Measurements from ENCODE around the gene ENO3. TPM values are rescaled to one million over a fixed set of nuclear protein-coding genes. Genes with fewer than 3 reads are reported as not detected.

ENO3 gene
- total and polyA plus RNA-seq, 10 of the 15 experiments (the other 5 are each of a cell fraction or from before 2014, with no cell fraction given), result 6.8 to 28.4 (median 17.0) TPM

DNA sequence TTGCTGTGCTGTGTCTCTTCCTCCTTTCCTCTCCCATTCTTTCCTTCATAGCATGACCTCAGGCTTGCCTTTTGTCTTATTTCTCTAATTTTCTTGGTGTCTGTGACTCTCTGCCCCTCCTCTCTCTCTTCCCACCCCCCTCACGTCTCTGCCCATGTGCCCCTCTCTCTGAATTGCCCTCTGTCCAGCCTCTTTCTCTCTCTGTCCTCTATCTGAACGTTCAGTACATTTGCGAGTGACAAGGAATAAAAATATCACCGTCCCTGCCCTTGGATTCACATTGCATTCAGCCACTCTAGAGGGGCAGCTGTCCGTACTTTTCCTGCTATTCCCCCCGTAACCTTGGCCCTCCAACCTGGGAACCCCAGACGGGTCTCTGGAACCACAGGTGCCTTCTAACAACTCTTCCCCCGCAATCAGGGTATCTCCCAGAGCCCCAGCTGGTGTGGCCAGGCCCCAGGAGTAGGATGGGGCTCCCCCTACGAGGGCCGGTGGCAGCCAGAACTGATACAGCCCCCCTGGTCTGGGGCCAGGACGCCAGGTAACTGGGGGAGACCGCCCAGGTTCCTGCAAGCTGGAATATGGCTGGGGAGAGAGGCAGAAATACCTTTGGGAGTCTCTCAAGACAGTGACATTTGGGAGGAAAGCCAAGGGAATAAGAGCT is 48.6 kb downstream of the ENO3 start:
- H3K4me3 ChIP-seq, result peak overlapping the region; percentile 99
- H3K4me2 ChIP-seq (ENCODE audit: control insufficient read depth, insufficient read depth), result peak overlapping the region; percentile 99
- DNase-seq (ENCODE audit: low read depth, low spot score), result no peak
- no peaks in the 10 kb centered on the region for H3K9me3 ChIP-seq (replicated peaks; ENCODE audit: control insufficient read depth, insufficient read depth, low read length)
- intact Hi-C loops (cut with micrococcal nuclease; ENCODE audit: unreplicated experiment) (loop anchor here (5.0 kb wide), 1 partner anchor 33 kb away; no protein-coding TSS in a partner anchor), in situ Hi-C loops (cut with MboI) (no loop called here)
- peak overlapping the region; percentile 87 for H3K9ac ChIP-seq (ENCODE audit: control insufficient read depth, insufficient read depth, low read length)
- peaks cover 11% of the 10 kb centered on the region for H3K4me1 ChIP-seq (ENCODE audit: control insufficient read depth, insufficient read depth, low read length)
- H3K27me3 ChIP-seq (replicated peaks in 1 of 2; ENCODE audit: control insufficient read depth in 2 of 2, insufficient read depth in 2 of 2, low read length in 1 of 2), result no peaks in the 10 kb centered on the region
- TF ChIP-seq EZH2 (IDR thresholded peaks at IDR 0.05; ENCODE audit: borderline replicate concordance, control insufficient read depth, low read depth, low read length) (no peak), RB1 (IDR thresholded peaks at IDR 0.05; ENCODE audit: borderline replicate concordance) (no peak), MTA2 (IDR thresholded peaks at IDR 0.05; ENCODE audit: low read depth) (peak; percentile 25; the same call in 1 of the 2 replicates), HDGF (IDR thresholded peaks at IDR 0.05) (peak; percentile 73; the same call in 1 of the 2 replicates), YBX1 (IDR thresholded peaks at IDR 0.05) (0 out of 2 replicates have a peak, but pooled peaks have one; percentile 47), EGR1 (IDR thresholded peaks at IDR 0.05; ENCODE audit: borderline replicate concordance in 1 of 2, low read depth in 2 of 2, low read length in 2 of 2) (peak in 1 of 2 experiments; percentile 44; a peak in 1 of 3 replicates), TCF12 (IDR thresholded peaks at IDR 0.05; ENCODE audit: low read depth, low read length) (peak; percentile 64; the same call in 1 of the 2 replicates), BHLHE40 (IDR thresholded peaks at IDR 0.05; ENCODE audit: borderline replicate concordance in 1 of 2, low read depth in 2 of 2, low read length in 1 of 2) (no peak), ATF7 (IDR thresholded peaks at IDR 0.05; ENCODE audit: low read depth) (0 out of 2 replicates have a peak, but pooled peaks have one; percentile 10), PAX8 (IDR thresholded peaks at IDR 0.05) (no peak), CREM (IDR thresholded peaks at IDR 0.05; ENCODE audit: low read depth) (no peak), NBN (IDR thresholded peaks at IDR 0.05) (peak; percentile 81; the same call in 1 of the 2 replicates), E4F1 (IDR thresholded peaks at IDR 0.05; ENCODE audit: borderline replicate concordance, partially characterized antibody) (no peak)
- TF ChIP-seq, protein P1, sequence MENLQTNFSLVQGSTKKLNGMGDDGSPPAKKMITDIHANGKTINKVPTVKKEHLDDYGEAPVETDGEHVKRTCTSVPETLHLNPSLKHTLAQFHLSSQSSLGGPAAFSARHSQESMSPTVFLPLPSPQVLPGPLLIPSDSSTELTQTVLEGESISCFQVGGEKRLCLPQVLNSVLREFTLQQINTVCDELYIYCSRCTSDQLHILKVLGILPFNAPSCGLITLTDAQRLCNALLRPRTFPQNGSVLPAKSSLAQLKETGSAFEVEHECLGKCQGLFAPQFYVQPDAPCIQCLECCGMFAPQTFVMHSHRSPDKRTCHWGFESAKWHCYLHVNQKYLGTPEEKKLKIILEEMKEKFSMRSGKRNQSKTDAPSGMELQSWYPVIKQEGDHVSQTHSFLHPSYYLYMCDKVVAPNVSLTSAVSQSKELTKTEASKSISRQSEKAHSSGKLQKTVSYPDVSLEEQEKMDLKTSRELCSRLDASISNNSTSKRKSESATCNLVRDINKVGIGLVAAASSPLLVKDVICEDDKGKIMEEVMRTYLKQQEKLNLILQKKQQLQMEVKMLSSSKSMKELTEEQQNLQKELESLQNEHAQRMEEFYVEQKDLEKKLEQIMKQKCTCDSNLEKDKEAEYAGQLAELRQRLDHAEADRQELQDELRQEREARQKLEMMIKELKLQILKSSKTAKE (IDR thresholded peaks at IDR 0.05; ENCODE audit: low read depth, poor library complexity, severe bottlenecking), result peak; percentile 32
- TF ChIP-seq, protein P2, sequence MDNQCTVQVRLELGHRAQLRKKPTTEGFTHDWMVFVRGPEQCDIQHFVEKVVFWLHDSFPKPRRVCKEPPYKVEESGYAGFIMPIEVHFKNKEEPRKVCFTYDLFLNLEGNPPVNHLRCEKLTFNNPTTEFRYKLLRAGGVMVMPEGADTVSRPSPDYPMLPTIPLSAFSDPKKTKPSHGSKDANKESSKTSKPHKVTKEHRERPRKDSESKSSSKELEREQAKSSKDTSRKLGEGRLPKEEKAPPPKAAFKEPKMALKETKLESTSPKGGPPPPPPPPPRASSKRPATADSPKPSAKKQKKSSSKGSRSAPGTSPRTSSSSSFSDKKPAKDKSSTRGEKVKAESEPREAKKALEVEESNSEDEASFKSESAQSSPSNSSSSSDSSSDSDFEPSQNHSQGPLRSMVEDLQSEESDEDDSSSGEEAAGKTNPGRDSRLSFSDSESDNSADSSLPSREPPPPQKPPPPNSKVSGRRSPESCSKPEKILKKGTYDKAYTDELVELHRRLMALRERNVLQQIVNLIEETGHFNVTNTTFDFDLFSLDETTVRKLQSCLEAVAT (IDR thresholded peaks at IDR 0.05), result peak; percentile 49; the same call in 1 of the 2 replicates
- TSS peak; percentile 78 for BruUV-seq (replicated peaks)
- H2AFZ ChIP-seq (ENCODE audit: control insufficient read depth, low read depth, low read length), result peak overlapping the region; percentile 11; the same call in 1 of the 2 replicates
- ChIA-PET CTCF (interaction anchor here (0.7 to 1.6 kb wide), 4 partner anchors 11 to 34 kb away, joined by 3 to 8 read pairs (median 4); no protein-coding TSS in a partner anchor), POLR2A (interaction anchor here (0.5 to 3.7 kb wide), 8 partner anchors 10 to 209 kb away, joined by 3 to 22 read pairs (median 4); partner anchors contain the start of genes CAMTA2, PFN1 and ZFP3), SMC1A (ENCODE audit: uncharacterized antibody, unreplicated experiment) (interaction anchor here (0.9 to 1.5 kb wide), 6 partner anchors 10 to 64 kb away, joined by 3 to 10 read pairs (median 5); partner anchors contain the start of genes RNF167, SLC25A11 and SPAG7), RAD21 (ENCODE audit: unreplicated experiment) (interaction anchor here (1.2 to 1.6 kb wide), 4 partner anchors 11 to 32 kb away, joined by 3 to 5 read pairs (median 4); partner anchors contain the start of gene SPAG7)
- H4K20me1 ChIP-seq (ENCODE audit: control insufficient read depth, insufficient read depth), result no peaks in the 10 kb centered on the region
- H3K27ac ChIP-seq (ENCODE audit: control insufficient read depth, insufficient read depth), result peak overlapping the region; percentile 76
- FAIRE-seq, result no peak
- H3K36me3 ChIP-seq (ENCODE audit: control insufficient read depth in 2 of 2, insufficient read depth in 2 of 2, low read length in 1 of 2), result peaks cover 21 to 27% of the 10 kb centered on the region in 2 experiments
- 41% methylated on average over 12 of the region's 12 CpGs for WGBS (ENCODE audit: insufficient coverage, insufficient replicate concordance, low lambda C conversion rate, missing lambda C conversion rate)
- no peak for ATAC-seq
- peaks cover 25% of the 10 kb centered on the region for H3K79me2 ChIP-seq (ENCODE audit: control insufficient read depth, insufficient read depth, low read length)
